Ovary (tissue), 9 donors: Measurements from ENCODE around the gene MAGI1. TPM values are rescaled to one million over a fixed set of nuclear protein-coding genes. Genes with fewer than 3 reads are reported as not detected.

Experiments used
- DNase-seq, 5 donors: peaks; one replicate each; pipeline ENCODE4 v3.0.0-alpha.2; 2019 to 2020
- H3K27ac ChIP-seq, 2 donors: fragments of 200-600 bp; one replicate each; pipeline versions ENCODE4 v1.5.1 to v1.8.0; 2019 to 2022
- H3K27me3 ChIP-seq: fragments of 200-600 bp; one replicate; pipeline ENCODE4 v1.8.0; 2022
- H3K36me3 ChIP-seq: fragments of 200-600 bp; sonication (generic); one replicate; pipeline ENCODE4 v1.5.1; 2019
- H3K4me1 ChIP-seq: one replicate; pipeline ENCODE4 v1.8.1; 2013; ENCODE audit warnings: mild to moderate bottlenecking, moderate library complexity; ENCODE audit not compliant: insufficient read depth
- H3K4me3 ChIP-seq: fragments of 200-600 bp; sonication (generic); one replicate; pipeline ENCODE4 v1.5.1; 2017
- H3K9me3 ChIP-seq, 2 donors: fragments of 200-600 bp in 1 of 2; sonication (generic) in 1 of 2; one replicate each; pipeline versions ENCODE4 v1.5.1 to v1.8.1; 2013 to 2019; ENCODE audit warnings: mild to moderate bottlenecking in 1 of 2, moderate library complexity in 1 of 2
- CTCF ChIP-seq, 3 donors: fragments of 450-650 bp in 2 of 3; fragments of 200-600 bp in 1 of 3; IDR thresholded peaks; one replicate each; pipeline versions ENCODE4 v1.5.1 to v1.8.0; 2016 to 2022; ENCODE audit warnings: antibody characterized with exemption in 3 of 3, mild to moderate bottlenecking in 1 of 3
- EP300 ChIP-seq: sonication (generic); formaldehyde crosslinking; IDR thresholded peaks from one replicate; pipeline ENCODE4 v1.6.1; 2017; ENCODE audit warnings: antibody characterized with exemption
- POLR2A ChIP-seq: fragments of 450-650 bp; IDR thresholded peaks from one replicate; pipeline ENCODE4 v1.6.1; 2017; ENCODE audit warnings: antibody characterized with exemption, mild to moderate bottlenecking, moderate library complexity
- WGBS, 3 donors: extraction: QIAGEN DNeasy Blood & Tissue Kit in 1 of 3; methylation state at CpG; one replicate each; pipeline versions ENCODE4 v1.1.5 to v1.1.7; 2013 to 2017; 5-methylcytosine and 5-hydroxymethylcytosine counted together
- intact Hi-C, 4 donors: fragments of 100-400 bp; cut with DNase I; formaldehyde crosslinking; loops; one replicate each; pipeline versions ENCODE4 v1.11.0 to v1.15.1; 2022 to 2023
- polyA plus RNA-seq, 2 donors: library from polyadenylated mRNA; stranded (reverse); fragments of 200-250 nt in 1 of 2; fragments of 350-450 nt in 1 of 2; fragmentation: Illumina TruSeq in 1 of 2; extraction: RNeasy Lipid Tissue Mini Kit (QIAGEN cat#74804) in 1 of 2; gene quantifications; one replicate each; pipeline ENCODE4 v1.2.3, GENCODE V29; 2013 to 2014
- total RNA-seq, 7 donors: library from RNA; depleted of rRNA in 2 of 7; stranded (reverse); fragments of >200 nt in 2 of 7; fragmentation: NEBNext Ultra II Directional in 3 of 7; extraction: Animal tissue kit (Norgen Biotek cat#: 25700) in 3 of 7; gene quantifications; one replicate each; pipeline versions ENCODE4 v1.1.0 to v1.2.4, GENCODE V29; 2016 to 2023
- donor health status: DM: no; HTN: no; CAD: no; lungs with moderate emphysema.
- donor health status: DM: no; HTN: no; CAD: no.
- donor health status: Bipolar disorder and iron deficiency.
- donor health status: DM: yes; HTN: yes; CAD: no.
- donor health status: DM: no; HTN: no; CAD: no.
- donor health status: DM: yes; HTN: yes; CAD: no.

The MAGI1 gene
- total and polyA plus RNA-seq, 9 donors: 5.5 to 35.7 (median 8.7) TPM

GRCh38 chr3:65642883-65643282 is 395.8 kb downstream of the MAGI1 start:
- no peak for DNase-seq
- no peak for TF ChIP-seq CTCF (IDR thresholded peaks at IDR 0.05)
- no peak for TF ChIP-seq POLR2A
- no peak for TF ChIP-seq EP300
- Histone ChIP-seq H3K4me1 (peaks cover 2% of the 10 kb centered on the region), H3K36me3 (no peaks in the 10 kb centered on the region), H3K4me3 (no peak overlapping the region), H3K27me3 (no peaks in the 10 kb centered on the region), H3K27ac (no peak overlapping the region), H3K9me3 (no peaks in the 10 kb centered on the region)
- WGBS, 3 donors: 8 to 16% (median 10%) methylated on average over 1 of the region's 1 CpG
- intact Hi-C loops: no loop called here

GRCh38 chr3:65641777-65642176 is 396.9 kb downstream of the MAGI1 start:
- TF ChIP-seq EP300 (no peak), POLR2A (no peak), CTCF (IDR thresholded peaks at IDR 0.05) (no peak)
- intact Hi-C loops: no loop called here
- no peak overlapping the region for H3K4me3 ChIP-seq
- H3K27me3 ChIP-seq: no peaks in the 10 kb centered on the region
- H3K9me3 ChIP-seq: no peaks in the 10 kb centered on the region
- H3K4me1 ChIP-seq: peaks cover 2% of the 10 kb centered on the region
- no peak for DNase-seq
- no peak overlapping the region for H3K27ac ChIP-seq
- H3K36me3 ChIP-seq: no peaks in the 10 kb centered on the region
- WGBS, 3 donors: 74 to 81% (median 75%) methylated on average over 2 of the region's 2 CpGs

- H3K4me3 ChIP-seq: no peak overlapping the region
- TF ChIP-seq CTCF (IDR thresholded peaks at IDR 0.05): no peak
- no peak for TF ChIP-seq POLR2A
- no peak for TF ChIP-seq EP300
- no peak for DNase-seq
- 88 to 94% (median 90%) methylated on average over 4 of the region's 4 CpGs for WGBS, 3 donors
- no peaks in the 10 kb centered on the region for H3K36me3 ChIP-seq
- H3K27me3 ChIP-seq: no peaks in the 10 kb centered on the region
- intact Hi-C loops: no loop called here
- no peak overlapping the region for H3K27ac ChIP-seq
- peaks cover 2% of the 10 kb centered on the region for H3K4me1 ChIP-seq
- no peaks in the 10 kb centered on the region for H3K9me3 ChIP-seq
Measured at GRCh38 chr3:65641045-65641444, 397.7 kb downstream of the MAGI1 start.

GRCh38 chr3:65639444-65639843 is 399.3 kb downstream of the MAGI1 start:
- intact Hi-C loops: no loop called here
- H3K27me3 ChIP-seq: no peaks in the 10 kb centered on the region
- peaks cover 2% of the 10 kb centered on the region for H3K4me1 ChIP-seq
- no peak overlapping the region for H3K27ac ChIP-seq
- WGBS, 3 donors: 96 to 99% (median 97%) methylated on average over 6 of the region's 6 CpGs
- DNase-seq: no peak
- no peak overlapping the region for H3K4me3 ChIP-seq
- no peaks in the 10 kb centered on the region for H3K9me3 ChIP-seq
- no peaks in the 10 kb centered on the region for H3K36me3 ChIP-seq
- TF ChIP-seq POLR2A (no peak), EP300 (no peak), CTCF (IDR thresholded peaks at IDR 0.05) (no peak)

- Histone ChIP-seq H3K4me3 (no peak overlapping the region), H3K4me1 (peaks cover 2% of the 10 kb centered on the region), H3K27ac (no peak overlapping the region), H3K9me3 (no peaks in the 10 kb centered on the region), H3K27me3 (no peaks in the 10 kb centered on the region), H3K36me3 (no peaks in the 10 kb centered on the region)
- TF ChIP-seq EP300: no peak
- TF ChIP-seq CTCF (IDR thresholded peaks at IDR 0.05): no peak
- TF ChIP-seq POLR2A: no peak
- 94 to 97% (median 97%) methylated on average over 6 of the region's 6 CpGs for WGBS, 3 donors
- DNase-seq: no peak
- intact Hi-C loops: no loop called here
Measured at GRCh38 chr3:65638301-65638700, 400.4 kb downstream of the MAGI1 start.
